Endothelial cell of umbilical vein (primary cell): ENCODE results near the gene OR52K2. TPM values are rescaled to one million over a fixed set of nuclear protein-coding genes. Genes with fewer than 3 reads are reported as not detected.
A peak's percentile ranks its signal among the peaks of the same experiment; 100 is the strongest.

Experiments used
- BruUV-seq: library from RNA; stranded (reverse); fragments of 400-500 nt; replicated peaks from 2 replicates; lab custom pipeline; 2021; lab: Mats Ljungman, UMichigan
- CTCF ChIA-PET: fragments of 300-600, 350-600 bp; sonication (Branson Sonifier 250); formaldehyde crosslinking; loops from one replicate; lab custom pipeline; 2021; ENCODE audit warnings: antibody characterized with exemption, inconsistent platforms; lab: Charles Lee
- POLR2A ChIA-PET: fragments of 300-600, 350-600 bp; sonication (Branson Sonifier 250); formaldehyde crosslinking; loops from one replicate; lab custom pipeline; 2021; ENCODE audit warnings: antibody characterized with exemption, inconsistent platforms; lab: Charles Lee
- DNase-seq: peaks from one replicate; pipeline ENCODE4 v3.0.0-alpha.2; 2011; ENCODE audit warnings: low read depth, low spot score
- FAIRE-seq: peaks from 2 replicates; lab custom pipeline; 2011; peaks lifted over from hg19 to GRCh38; lab: Jason Lieb, UNC
- H2AFZ ChIP-seq: 2 replicates; pipeline ENCODE4 v1.6.0; 2012; ENCODE audit warnings: low read depth, low read length, control low read depth, inconsistent platforms
- H3K27ac ChIP-seq: 2 replicates; pipeline ENCODE4 v1.5.1; 2011; ENCODE audit warnings: low read depth, mild to moderate bottlenecking, control low read depth, low read length, moderate library complexity; ENCODE audit not compliant: insufficient read depth
- H3K27me3 ChIP-seq, 2 experiments: 2 replicates each; pipeline versions ENCODE4 v1.6.0 to v1.6.1; 2011; ENCODE audit warnings: low read length in 2 of 2, mixed read lengths in 1 of 2; ENCODE audit not compliant: control insufficient read depth in 2 of 2, insufficient read depth in 2 of 2
- H3K36me3 ChIP-seq, 2 experiments: 2 replicates in 1 of 2; 3 replicates in 1 of 2; pipeline ENCODE4 v1.5.1; 2011; ENCODE audit warnings: low read length in 2 of 2, mild to moderate bottlenecking in 1 of 2, moderate library complexity in 1 of 2; ENCODE audit not compliant: control insufficient read depth in 2 of 2, insufficient read depth in 2 of 2; ENCODE audit errors: extremely low read depth in 1 of 2
- H3K4me1 ChIP-seq: 3 replicates; pipeline ENCODE4 v1.5.1; 2011; ENCODE audit warnings: mild to moderate bottlenecking, low read length; ENCODE audit not compliant: control insufficient read depth, insufficient read depth; ENCODE audit errors: extremely low read depth
- H3K4me2 ChIP-seq: 2 replicates; pipeline ENCODE4 v1.6.1; 2011; ENCODE audit warnings: low read length, control low read depth, mixed read lengths; ENCODE audit not compliant: insufficient read depth
- H3K4me3 ChIP-seq, 3 experiments: fragments of 200-600 bp in 1 of 3; sonication (generic), shearing (Covaris generic) in 1 of 3; replicated peaks in 1 of 3; 2 replicates each; pipeline ENCODE4 v1.5.1; 2011 to 2016; ENCODE audit warnings: control low read depth in 3 of 3, low read length in 3 of 3, mild to moderate bottlenecking in 2 of 3, inconsistent platforms in 1 of 3, low read depth in 1 of 3, moderate library complexity in 1 of 3; ENCODE audit not compliant: insufficient read depth in 1 of 3
- H3K79me2 ChIP-seq: 2 replicates; pipeline ENCODE4 v1.6.0; 2012; ENCODE audit warnings: low read length, inconsistent platforms; ENCODE audit not compliant: control insufficient read depth, insufficient read depth
- H3K9ac ChIP-seq: replicated peaks from 2 replicates; pipeline ENCODE3; 2011; ENCODE audit warnings: low read length, control low read depth; ENCODE audit not compliant: insufficient read depth; ENCODE audit errors: extremely low read depth
- H3K9me1 ChIP-seq: replicated peaks from 3 replicates; pipeline ENCODE4 v1.6.0; 2011; ENCODE audit warnings: mild to moderate bottlenecking, low read length; ENCODE audit not compliant: control insufficient read depth, insufficient read depth; ENCODE audit errors: extremely low read depth
- H3K9me3 ChIP-seq: replicated peaks from 2 replicates; pipeline ENCODE4 v1.5.1; 2012; ENCODE audit warnings: low read length, inconsistent platforms; ENCODE audit not compliant: control insufficient read depth, insufficient read depth
- H4K20me1 ChIP-seq: replicated peaks from 2 replicates; pipeline ENCODE3; 2011; ENCODE audit warnings: mild to moderate bottlenecking, low read length; ENCODE audit not compliant: control insufficient read depth, insufficient read depth; ENCODE audit errors: extremely low read depth
- CTCF ChIP-seq, 2 donors: IDR thresholded peaks; 1 replicate in 1 of 2; 2 replicates in 1 of 2; pipeline ENCODE4 v1.5.1; 2011; ENCODE audit warnings: low read length in 2 of 2, mild to moderate bottlenecking in 2 of 2, moderate library complexity in 2 of 2, control low read depth in 1 of 2, inconsistent platforms in 1 of 2, low read depth in 1 of 2; ENCODE audit not compliant: insufficient read depth in 1 of 2; ENCODE audit errors: extremely low read depth in 1 of 2
- EZH2 ChIP-seq: IDR thresholded peaks from 2 replicates; pipeline ENCODE4 v1.6.1; 2012; ENCODE audit warnings: borderline replicate concordance, low read depth, mild to moderate bottlenecking, moderate library complexity, low read length, inconsistent platforms; ENCODE audit not compliant: severe bottlenecking
- FOS ChIP-seq: IDR thresholded peaks from 2 replicates; pipeline ENCODE4 v1.6.1; 2011; ENCODE audit warnings: mild to moderate bottlenecking, low read length, moderate library complexity, borderline replicate concordance; ENCODE audit not compliant: insufficient read depth
- GATA2 ChIP-seq: IDR thresholded peaks from 2 replicates; pipeline ENCODE4 v1.7.0; 2011; ENCODE audit warnings: low read depth, mild to moderate bottlenecking, moderate library complexity, mixed read lengths, low read length; ENCODE audit not compliant: insufficient read length, insufficient read depth
- JUN ChIP-seq: IDR thresholded peaks from 2 replicates; pipeline ENCODE4 v1.6.1; 2011; ENCODE audit warnings: borderline replicate concordance, low read depth; ENCODE audit not compliant: insufficient read length, insufficient read depth
- MAX ChIP-seq: IDR thresholded peaks from 2 replicates; pipeline ENCODE4 v1.6.1; 2011; ENCODE audit not compliant: insufficient read depth, insufficient read length
- MYC ChIP-seq: IDR thresholded peaks from one replicate; pipeline ENCODE4 v1.6.1; 2011; ENCODE audit warnings: mild to moderate bottlenecking, low read depth, low read length
- POLR2A ChIP-seq: IDR thresholded peaks from 2 replicates; pipeline ENCODE4 v1.6.1; 2012; ENCODE audit warnings: low read depth, mild to moderate bottlenecking, control low read depth, low read length
- POLR2AphosphoS5 ChIP-seq: IDR thresholded peaks from 2 replicates; pipeline ENCODE4 v1.6.1; 2012; ENCODE audit warnings: low read depth, mild to moderate bottlenecking, control low read depth, low read length, moderate library complexity; ENCODE audit not compliant: insufficient read depth
- dilution Hi-C: fragments of 300-500 bp; cut with MboI; formaldehyde crosslinking; loops from one replicate; pipeline ENCODE4 v1.15.0; 2019; ENCODE audit warnings: low sequenced_read_pairs; ENCODE audit not compliant: extremely low pct_ligation_motif_present
- intact Hi-C: fragments of 100-400 bp; cut with micrococcal nuclease; formaldehyde crosslinking; loops from one replicate; pipeline ENCODE4 v1.10.0; 2022
- polyA plus RNA-seq, 4 experiments: library from polyadenylated mRNA; depleted of rRNA in 3 of 4; stranded (reverse) in 3 of 4; unstranded in 1 of 4; fragments of >200 nt; gene quantifications; 2 replicates each; pipeline versions ENCODE4 v1.2.1 to v1.2.3, GENCODE V29; 2011 to 2012; ENCODE audit warnings: missing spikeins in 1 of 4
- total RNA-seq: library from RNA; stranded (reverse); gene quantifications from 2 replicates; pipeline ENCODE4 v1.2.3, GENCODE V29; 2021

OR52K2 gene
- total and polyA plus RNA-seq, 2 donors (not counting 3 experiments of a cell fraction or from before 2014, with no cell fraction given): not detected

- CTCF ChIA-PET: interaction anchor here (0.6 to 1.0 kb wide), 2 partner anchors 294 to 1221 kb away, joined by 3 to 4 read pairs; no protein-coding TSS in a partner anchor
- POLR2A ChIA-PET: no interaction called here
- Histone ChIP-seq H3K4me2 (peak overlapping the region; percentile 36), H2AFZ (peak overlapping the region; percentile 65), H4K20me1 (no peaks in the 10 kb centered on the region), H3K4me3 (no peak overlapping the region), H3K4me1 (peaks cover 21% of the 10 kb centered on the region), H3K27me3 (no peaks in the 10 kb centered on the region), H3K27ac (peak overlapping the region; percentile 71), H3K9me3 (no peaks in the 10 kb centered on the region), H3K9ac (peak overlapping the region; percentile 39), H3K36me3 (no peaks in the 10 kb centered on the region), H3K9me1 (no peaks in the 10 kb centered on the region), H3K79me2 (no peaks in the 10 kb centered on the region)
- FAIRE-seq (peak; percentile 90), DNase-seq (peak; percentile 66)
- BruUV-seq: TSS peak; percentile 49
- intact Hi-C loops: loop anchor here (1.0 to 5.0 kb wide), 2 partner anchors 87 to 127 kb away; partner anchors contain the start of genes TRIM21 and TRIM68
- dilution Hi-C loops: no loop called here
- TF ChIP-seq GATA2 (peak; percentile 17), EZH2 (no peak), POLR2AphosphoS5 (peak; percentile 51), JUN (peak; percentile 56), FOS (peak; percentile 86), MYC (no peak)
These were observed 31.6 kb downstream of the OR52K2 start for GRCh38 chr11:4480577-4481239.

- intact Hi-C loops: loop anchor here (1.0 to 5.0 kb wide), 2 partner anchors 88 to 126 kb away; partner anchors contain the start of genes TRIM21 and TRIM68
- BruUV-seq: no TSS peak
- Histone ChIP-seq H3K79me2 (no peaks in the 10 kb centered on the region), H2AFZ (peak overlapping the region; percentile 62), H3K9ac (no peak overlapping the region), H3K9me3 (no peaks in the 10 kb centered on the region), H3K9me1 (no peaks in the 10 kb centered on the region), H3K27me3 (peaks cover 0 to 2% of the 10 kb centered on the region in 2 experiments), H3K27ac (peak overlapping the region; percentile 71), H4K20me1 (no peaks in the 10 kb centered on the region), H3K4me3 (no peak overlapping the region), H3K4me1 (peaks cover 21% of the 10 kb centered on the region), H3K4me2 (peak overlapping the region; percentile 36), H3K36me3 (no peaks in the 10 kb centered on the region)
- no peak for FAIRE-seq
- TF ChIP-seq MAX (no peak), CTCF (IDR thresholded peaks at IDR 0.05; ENCODE audit: extremely low read depth in 1 of 2, insufficient read depth in 1 of 2, low read depth in 1 of 2, low read length in 2 of 2) (no peak), POLR2A (no peak), GATA2 (no peak), MYC (no peak), FOS (no peak), JUN (no peak)
- dilution Hi-C loops: no loop called here
- no peak for DNase-seq
- ChIA-PET POLR2A (no interaction called here), CTCF (no interaction called here)
These were observed 32.1 kb downstream of the OR52K2 start for GRCh38 chr11:4481240-4481582.
